ENCODE data around the gene CELF1. TPM values are rescaled to one million over a fixed set of nuclear protein-coding genes. Genes with fewer than 3 reads are reported as not detected.

The CELF1 gene
- total and polyA plus RNA-seq, 10 of the 15 experiments (the other 5 are each of a cell fraction or from before 2014, with no cell fraction given), result 35.3 to 128 (median 85.7) TPM

GRCh38 chr11:47506373-47506772 lies 46.6 kb downstream of the CELF1 start:
- RAD21 ChIA-PET (ENCODE audit: unreplicated experiment), result interaction anchor here (0.8 to 2.9 kb wide), 6 partner anchors 11 to 59 kb away, joined by 3 to 7 read pairs (median 3); no protein-coding TSS in a partner anchor
- H3K4me1 ChIP-seq (ENCODE audit: control insufficient read depth, insufficient read depth, low read length), result peaks cover 63% of the 10 kb centered on the region
- H3K4me3 ChIP-seq, result no peak overlapping the region
- SMC1A ChIA-PET (ENCODE audit: uncharacterized antibody, unreplicated experiment), result interaction anchor here (0.6 to 1.5 kb wide), 12 partner anchors 9 to 90 kb away, joined by 3 to 6 read pairs (median 4); no protein-coding TSS in a partner anchor
- intact Hi-C loops (cut with micrococcal nuclease; ENCODE audit: unreplicated experiment), result no loop called here
- FAIRE-seq, result no peak
- H3K9me3 ChIP-seq (replicated peaks; ENCODE audit: control insufficient read depth, insufficient read depth, low read length), result no peaks in the 10 kb centered on the region
- POLR2A ChIA-PET, result interaction anchor here (0.7 to 2.5 kb wide), 4 partner anchors 8 to 48 kb away, joined by 3 to 16 read pairs (median 5); no protein-coding TSS in a partner anchor
- H3K79me2 ChIP-seq (ENCODE audit: control insufficient read depth, insufficient read depth, low read length), result peaks cover 91% of the 10 kb centered on the region
- no peak for ATAC-seq
- no peak overlapping the region for H3K4me2 ChIP-seq (ENCODE audit: control insufficient read depth, insufficient read depth)
- DNase-seq (ENCODE audit: low read depth, low spot score), result no peak
- H3K27ac ChIP-seq (ENCODE audit: control insufficient read depth, insufficient read depth), result no peak overlapping the region
- in situ Hi-C loops (cut with MboI), result no loop called here
- H3K27me3 ChIP-seq (replicated peaks in 1 of 2; ENCODE audit: control insufficient read depth in 2 of 2, insufficient read depth in 2 of 2, low read length in 1 of 2), result no peaks in the 10 kb centered on the region
- CTCF ChIA-PET, result interaction anchor here (0.6 to 2.0 kb wide), 8 partner anchors 11 to 110 kb away, joined by 3 to 9 read pairs (median 4); no protein-coding TSS in a partner anchor
- H3K36me3 ChIP-seq (ENCODE audit: control insufficient read depth in 2 of 2, insufficient read depth in 2 of 2, low read length in 1 of 2), result peaks cover 0 to 3% of the 10 kb centered on the region in 2 experiments; a peak in 3 of 4 replicates
- BruUV-seq (replicated peaks), result no TSS peak
- no peaks in the 10 kb centered on the region; the same call in 1 of the 2 replicates for H4K20me1 ChIP-seq (ENCODE audit: control insufficient read depth, insufficient read depth)
- no peak overlapping the region for H3K9ac ChIP-seq (ENCODE audit: control insufficient read depth, insufficient read depth, low read length)
- WGBS (ENCODE audit: insufficient coverage, insufficient replicate concordance, low lambda C conversion rate, missing lambda C conversion rate), result 99% methylated on average over 8 of the region's 8 CpGs
- H2AFZ ChIP-seq (ENCODE audit: control insufficient read depth, low read depth, low read length), result no peak overlapping the region
- no peak for TF ChIP-seq KAT2A (conservative IDR thresholded peaks at IDR 0.05; ENCODE audit: control insufficient read depth, low read depth, low read length)
- TF ChIP-seq NFYA (IDR thresholded peaks at IDR 0.05; ENCODE audit: borderline replicate concordance, low read depth, low read length), result no peak
- TF ChIP-seq HCFC1 (IDR thresholded peaks at IDR 0.05; ENCODE audit: low read length), result no peak
- TF ChIP-seq E4F1 (IDR thresholded peaks at IDR 0.05; ENCODE audit: borderline replicate concordance, partially characterized antibody), result no peak
- no peak for TF ChIP-seq YBX1 (IDR thresholded peaks at IDR 0.05)
- TF ChIP-seq FOXK2 (IDR thresholded peaks at IDR 0.05), result no peak
- TF ChIP-seq KDM1A (IDR thresholded peaks at IDR 0.05; ENCODE audit: borderline replicate concordance), result no peak
- TF ChIP-seq SMAD1 (IDR thresholded peaks at IDR 0.05; ENCODE audit: low read depth, partially characterized antibody), result no peak
- TF ChIP-seq POLR2AphosphoS5 (IDR thresholded peaks at IDR 0.05; ENCODE audit: low read length), result no peak
- TF ChIP-seq ZBTB40 (IDR thresholded peaks at IDR 0.05; ENCODE audit: borderline replicate concordance), result no peak
- TF ChIP-seq POU2F2 (IDR thresholded peaks at IDR 0.05; ENCODE audit: borderline replicate concordance, low read depth, low read length), result no peak
- TF ChIP-seq ATF2 (IDR thresholded peaks at IDR 0.05; ENCODE audit: low read length), result no peak
- TF ChIP-seq YY1 (IDR thresholded peaks at IDR 0.05; ENCODE audit: low read depth, low read length), result no peak
